ENCODE measurements around the gene IL20RA.

IL20RA gene

GRCh38 chr6:137049095-137049494, 4.3 kb upstream of the IL20RA start:
- no peak overlapping the region for H3K27ac ChIP-seq
- H4K20me1 ChIP-seq (ENCODE audit: insufficient read depth) = no peaks in the 10 kb centered on the region
- no peaks in the 10 kb centered on the region for H3K79me2 ChIP-seq (ENCODE audit: insufficient read depth, low read depth)
- no peak overlapping the region for H3K4me2 ChIP-seq
- no peaks in the 10 kb centered on the region for H3K36me3 ChIP-seq (ENCODE audit: insufficient read depth)
- H3K4me3 ChIP-seq (IDR thresholded peaks at IDR 0.05; ENCODE audit: insufficient read depth, low read depth, low read length) = no peak overlapping the region
- no peak overlapping the region for H2AFZ ChIP-seq (ENCODE audit: low read depth)
- TF ChIP-seq CTCF (conservative IDR thresholded peaks at IDR 0.05; ENCODE audit: low read depth, low read length) = no peak
- no peaks in the 10 kb centered on the region for H3K27me3 ChIP-seq (ENCODE audit: insufficient read depth, low read depth)
- no peak overlapping the region for H3K9ac ChIP-seq
- H3K4me1 ChIP-seq (ENCODE audit: low read depth, poor library complexity, severe bottlenecking) = no peaks in the 10 kb centered on the region

- no peak overlapping the region for H3K9ac ChIP-seq
- TF ChIP-seq CTCF (conservative IDR thresholded peaks at IDR 0.05; ENCODE audit: low read depth, low read length) = no peak
- no peak overlapping the region for H2AFZ ChIP-seq (ENCODE audit: low read depth)
- no peaks in the 10 kb centered on the region for H3K4me1 ChIP-seq (ENCODE audit: low read depth, poor library complexity, severe bottlenecking)
- H3K79me2 ChIP-seq (ENCODE audit: insufficient read depth, low read depth) = no peaks in the 10 kb centered on the region
- H3K27me3 ChIP-seq (ENCODE audit: insufficient read depth, low read depth) = no peaks in the 10 kb centered on the region
- no peaks in the 10 kb centered on the region for H3K36me3 ChIP-seq (ENCODE audit: insufficient read depth)
- H3K27ac ChIP-seq = no peak overlapping the region
- H3K4me3 ChIP-seq (IDR thresholded peaks at IDR 0.05; ENCODE audit: insufficient read depth, low read depth, low read length) = no peak overlapping the region
- H3K4me2 ChIP-seq = no peak overlapping the region
- no peaks in the 10 kb centered on the region for H4K20me1 ChIP-seq (ENCODE audit: insufficient read depth)
Observed at GRCh38 chr6:137046871-137047412, 2.2 kb upstream of the IL20RA start.

- Histone ChIP-seq H3K27me3 (ENCODE audit: insufficient read depth, low read depth) (no peaks in the 10 kb centered on the region), H3K36me3 (ENCODE audit: insufficient read depth) (no peaks in the 10 kb centered on the region), H3K79me2 (ENCODE audit: insufficient read depth, low read depth) (no peaks in the 10 kb centered on the region), H3K9ac (no peak overlapping the region), H4K20me1 (ENCODE audit: insufficient read depth) (no peaks in the 10 kb centered on the region), H3K4me1 (ENCODE audit: low read depth, poor library complexity, severe bottlenecking) (no peaks in the 10 kb centered on the region), H3K4me2 (no peak overlapping the region), H3K27ac (no peak overlapping the region), H3K4me3 (IDR thresholded peaks at IDR 0.05; ENCODE audit: insufficient read depth, low read depth, low read length) (no peak overlapping the region), H2AFZ (ENCODE audit: low read depth) (no peak overlapping the region)
- no peak for TF ChIP-seq CTCF (conservative IDR thresholded peaks at IDR 0.05; ENCODE audit: low read depth, low read length)
Observed at GRCh38 chr6:137045222-137045789, 541 bp upstream of the IL20RA start.

GRCh38 chr6:137043710-137044365, 927 bp downstream of the IL20RA start:
- H3K4me3 ChIP-seq (IDR thresholded peaks at IDR 0.05; ENCODE audit: insufficient read depth, low read depth, low read length) = no peak overlapping the region
- H3K36me3 ChIP-seq (ENCODE audit: insufficient read depth) = no peaks in the 10 kb centered on the region
- no peak overlapping the region for H3K27ac ChIP-seq
- H3K4me2 ChIP-seq = peak overlapping the region; percentile 57
- peak overlapping the region; percentile 30; the same call in 1 of the 2 replicates for H2AFZ ChIP-seq (ENCODE audit: low read depth)
- H4K20me1 ChIP-seq (ENCODE audit: insufficient read depth) = no peaks in the 10 kb centered on the region
- no peaks in the 10 kb centered on the region for H3K4me1 ChIP-seq (ENCODE audit: low read depth, poor library complexity, severe bottlenecking)
- no peak overlapping the region for H3K9ac ChIP-seq
- no peaks in the 10 kb centered on the region for H3K27me3 ChIP-seq (ENCODE audit: insufficient read depth, low read depth)
- H3K79me2 ChIP-seq (ENCODE audit: insufficient read depth, low read depth) = no peaks in the 10 kb centered on the region
- no peak for TF ChIP-seq CTCF (conservative IDR thresholded peaks at IDR 0.05; ENCODE audit: low read depth, low read length)

Data from KMS-11 (cell line).